Kidney (tissue), 14 donors: ENCODE results near the gene MMD2. TPM values are rescaled to one million over a fixed set of nuclear protein-coding genes. Genes with fewer than 3 reads are reported as not detected.
A peak's percentile ranks its signal among the peaks of the same experiment; 100 is the strongest.

Experiments used
- DNase-seq, 5 donors: peaks; one replicate each; pipeline ENCODE4 v3.0.0-alpha.2; 2013 to 2020
- FAIRE-seq: peaks from 2 replicates; lab custom pipeline; 2012; peaks lifted over from hg19 to GRCh38; lab: Jason Lieb, UNC
- H3K27ac ChIP-seq, 2 donors: one replicate each; pipeline ENCODE4 v1.7.0; 2013; ENCODE audit warnings: low read depth in 2 of 2, low read length in 2 of 2, inconsistent platforms in 1 of 2
- H3K27me3 ChIP-seq: one replicate; pipeline ENCODE4 v1.7.1; 2013; ENCODE audit warnings: low read length, inconsistent platforms; ENCODE audit not compliant: control insufficient read depth, insufficient read depth
- H3K36me3 ChIP-seq, 3 donors: one replicate each; pipeline versions ENCODE4 v1.7.0 to v1.7.1; 2013; ENCODE audit warnings: low read length in 3 of 3, control low read depth in 1 of 3, inconsistent platforms in 1 of 3; ENCODE audit not compliant: insufficient read depth in 3 of 3, control insufficient read depth in 2 of 3
- H3K4me1 ChIP-seq, 3 donors: one replicate each; pipeline versions ENCODE4 v1.7.0 to v1.7.1; 2013; ENCODE audit warnings: low read length in 3 of 3, inconsistent platforms in 1 of 3, low read depth in 1 of 3; ENCODE audit not compliant: control insufficient read depth in 2 of 3, insufficient read depth in 2 of 3
- H3K4me3 ChIP-seq, 3 donors: one replicate each; pipeline versions ENCODE4 v1.7.0 to v1.8.1; 2013; ENCODE audit warnings: low read length in 3 of 3, control low read depth in 1 of 3, inconsistent platforms in 1 of 3
- H3K9ac ChIP-seq, 3 donors: one replicate each; pipeline versions ENCODE4 v1.7.0 to v1.7.1; 2013; ENCODE audit warnings: low read length in 3 of 3, control low read depth in 1 of 3, inconsistent platforms in 1 of 3
- H3K9me3 ChIP-seq, 3 donors: one replicate each; pipeline versions ENCODE4 v1.7.0 to v1.7.1; 2013; ENCODE audit warnings: low read length in 3 of 3, control low read depth in 1 of 3, inconsistent platforms in 1 of 3; ENCODE audit not compliant: control insufficient read depth in 2 of 3, insufficient read depth in 1 of 3
- CTCF ChIP-seq: IDR thresholded peaks from 3 replicates; pipeline ENCODE4 v1.5.1; 2012; ENCODE audit warnings: mild to moderate bottlenecking, moderate library complexity, borderline replicate concordance; ENCODE audit not compliant: insufficient read depth; ENCODE audit errors: extremely low read depth
- intact Hi-C: fragments of 100-400 bp; cut with DNase I; formaldehyde crosslinking; loops from one replicate; pipeline ENCODE4 v1.11.1; 2022
- polyA plus RNA-seq: library from polyadenylated mRNA; stranded (reverse); fragments of 350-450 nt; fragmentation: Illumina TruSeq; extraction: RNeasy Lipid Tissue Mini Kit (QIAGEN cat#74804); gene quantifications from one replicate; pipeline ENCODE4 v1.2.3, GENCODE V29; 2014; ENCODE audit warnings: low read depth, low replicate concordance; ENCODE audit not compliant: insufficient read depth
- total RNA-seq: library from RNA; stranded (reverse); fragmentation: NEBNext Ultra II Directional; extraction: Animal tissue kit (Norgen Biotek cat#: 25700); gene quantifications from one replicate; pipeline ENCODE4 v1.2.1, GENCODE V29; 2021
- donor health status: control.
- donor health status: control.
- donor health status: control.
- donor health status: control.
- donor health status: control.
- donor health status: DM: yes; HTN: yes; CAD: no.
- donor health status: Normal renal cell carcinoma (clear cell type).

Gene MMD2
- total and polyA plus RNA-seq, 2 donors from 2014 or later: not detected

- DNase-seq (peak; percentile 71 to 83 (median 77)), FAIRE-seq (no peak)
- H3K27ac ChIP-seq: peak overlapping the region in 1 of 2 donors; percentile 72
- no peaks in the 10 kb centered on the region for H3K36me3 ChIP-seq
- H3K4me1 ChIP-seq: no peaks in the 10 kb centered on the region
- TF ChIP-seq CTCF: no peak
- no peak overlapping the region for H3K9ac ChIP-seq
- H3K9me3 ChIP-seq: no peaks in the 10 kb centered on the region
- H3K4me3 ChIP-seq: peak overlapping the region; percentile 39 to 55 (median 48)
- intact Hi-C loops: no loop called here
- no peaks in the 10 kb centered on the region for H3K27me3 ChIP-seq
These were observed 76.6 kb downstream of the MMD2 start for GRCh38 chr7:4882169-4883032.

GRCh38 chr7:4880218-4880617, 78.8 kb downstream of the MMD2 start:
- no peaks in the 10 kb centered on the region for H3K4me1 ChIP-seq
- FAIRE-seq: no peak
- H3K9me3 ChIP-seq: no peaks in the 10 kb centered on the region
- intact Hi-C loops: no loop called here
- no peak overlapping the region for H3K9ac ChIP-seq
- no peaks in the 10 kb centered on the region for H3K27me3 ChIP-seq
- TF ChIP-seq CTCF: no peak
- DNase-seq: peak in 4 of 5 donors; percentile 39 to 49 (median 46)
- H3K36me3 ChIP-seq: no peaks in the 10 kb centered on the region
- no peak overlapping the region for H3K27ac ChIP-seq
- H3K4me3 ChIP-seq: no peak overlapping the region

GRCh38 chr7:4879396-4880081, 79.4 kb downstream of the MMD2 start:
- Histone ChIP-seq H3K4me3 (no peak overlapping the region), H3K4me1 (no peaks in the 10 kb centered on the region), H3K9ac (no peak overlapping the region), H3K9me3 (no peaks in the 10 kb centered on the region), H3K27ac (no peak overlapping the region), H3K27me3 (no peaks in the 10 kb centered on the region), H3K36me3 (no peaks in the 10 kb centered on the region)
- peak in 3 of 5 donors; percentile 26 to 37 (median 27) for DNase-seq
- no peak for TF ChIP-seq CTCF
- FAIRE-seq: no peak
- intact Hi-C loops: no loop called here
